Muscle of arm (tissue), 14 donors: ENCODE measurements around the gene PIK3AP1. TPM values are rescaled to one million over a fixed set of nuclear protein-coding genes. Genes with fewer than 3 reads are reported as not detected.
"Not testable (repeated sequence)": the region's sequence is repeated elsewhere in the genome, so short reads cannot be mapped to it uniquely, and the experiment has no call there.

Source experiments
- DNase-seq: peaks from one replicate; pipeline ENCODE4 v3.0.0-alpha.2; 2013
- long read RNA-seq, 11 donors: transcript quantifications; one replicate each; lab custom pipeline, GENCODE V29; 2026
- polyA plus RNA-seq, 12 donors: library from polyadenylated mRNA; unstranded; fragments of 120-200 nt; gene quantifications; one replicate each; pipeline ENCODE4 v1.2.1, GENCODE V29; 2013; ENCODE audit not compliant: insufficient read length in 12 of 12

The PIK3AP1 gene, protein sequence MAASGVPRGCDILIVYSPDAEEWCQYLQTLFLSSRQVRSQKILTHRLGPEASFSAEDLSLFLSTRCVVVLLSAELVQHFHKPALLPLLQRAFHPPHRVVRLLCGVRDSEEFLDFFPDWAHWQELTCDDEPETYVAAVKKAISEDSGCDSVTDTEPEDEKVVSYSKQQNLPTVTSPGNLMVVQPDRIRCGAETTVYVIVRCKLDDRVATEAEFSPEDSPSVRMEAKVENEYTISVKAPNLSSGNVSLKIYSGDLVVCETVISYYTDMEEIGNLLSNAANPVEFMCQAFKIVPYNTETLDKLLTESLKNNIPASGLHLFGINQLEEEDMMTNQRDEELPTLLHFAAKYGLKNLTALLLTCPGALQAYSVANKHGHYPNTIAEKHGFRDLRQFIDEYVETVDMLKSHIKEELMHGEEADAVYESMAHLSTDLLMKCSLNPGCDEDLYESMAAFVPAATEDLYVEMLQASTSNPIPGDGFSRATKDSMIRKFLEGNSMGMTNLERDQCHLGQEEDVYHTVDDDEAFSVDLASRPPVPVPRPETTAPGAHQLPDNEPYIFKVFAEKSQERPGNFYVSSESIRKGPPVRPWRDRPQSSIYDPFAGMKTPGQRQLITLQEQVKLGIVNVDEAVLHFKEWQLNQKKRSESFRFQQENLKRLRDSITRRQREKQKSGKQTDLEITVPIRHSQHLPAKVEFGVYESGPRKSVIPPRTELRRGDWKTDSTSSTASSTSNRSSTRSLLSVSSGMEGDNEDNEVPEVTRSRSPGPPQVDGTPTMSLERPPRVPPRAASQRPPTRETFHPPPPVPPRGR
- polyA plus RNA-seq = 1 to 10 TPM in 11 of 12 donors, not detected in 1; 1.5 to 7.3 (median 2.2) TPM
- long read RNA-seq, donor 1, partial matches to known transcripts = 14,325 of 14,325 reads
- long read RNA-seq, donor 1, other reads (novel, unspliced or antisense) = 0 of 14,325 reads
- long read RNA-seq, donor 2, full-length matches to known transcripts = 2 of 2 reads
- long read RNA-seq, donor 2, partial matches to known transcripts = 0 of 2 reads
- long read RNA-seq, donor 2, other reads (novel, unspliced or antisense) = 0 of 2 reads
- long read RNA-seq, donor 3 = 0 reads
- long read RNA-seq, donor 4, partial matches to known transcripts = 4,024 of 4,024 reads
- long read RNA-seq, donor 4, other reads (novel, unspliced or antisense) = 0 of 4,024 reads
- long read RNA-seq, donor 5 = 0 reads
- long read RNA-seq, donor 6 = 0 reads
- long read RNA-seq, donor 7 = 0 reads
- long read RNA-seq, donor 8 = 0 reads
- long read RNA-seq, donor 9 = 0 reads
- long read RNA-seq, donor 10, full-length matches to known transcripts = 1 of 1 reads
- long read RNA-seq, donor 10, partial matches to known transcripts = 0 of 1 reads
- long read RNA-seq, donor 10, other reads (novel, unspliced or antisense) = 0 of 1 reads
- long read RNA-seq, donor 11 = 0 reads

DNA sequence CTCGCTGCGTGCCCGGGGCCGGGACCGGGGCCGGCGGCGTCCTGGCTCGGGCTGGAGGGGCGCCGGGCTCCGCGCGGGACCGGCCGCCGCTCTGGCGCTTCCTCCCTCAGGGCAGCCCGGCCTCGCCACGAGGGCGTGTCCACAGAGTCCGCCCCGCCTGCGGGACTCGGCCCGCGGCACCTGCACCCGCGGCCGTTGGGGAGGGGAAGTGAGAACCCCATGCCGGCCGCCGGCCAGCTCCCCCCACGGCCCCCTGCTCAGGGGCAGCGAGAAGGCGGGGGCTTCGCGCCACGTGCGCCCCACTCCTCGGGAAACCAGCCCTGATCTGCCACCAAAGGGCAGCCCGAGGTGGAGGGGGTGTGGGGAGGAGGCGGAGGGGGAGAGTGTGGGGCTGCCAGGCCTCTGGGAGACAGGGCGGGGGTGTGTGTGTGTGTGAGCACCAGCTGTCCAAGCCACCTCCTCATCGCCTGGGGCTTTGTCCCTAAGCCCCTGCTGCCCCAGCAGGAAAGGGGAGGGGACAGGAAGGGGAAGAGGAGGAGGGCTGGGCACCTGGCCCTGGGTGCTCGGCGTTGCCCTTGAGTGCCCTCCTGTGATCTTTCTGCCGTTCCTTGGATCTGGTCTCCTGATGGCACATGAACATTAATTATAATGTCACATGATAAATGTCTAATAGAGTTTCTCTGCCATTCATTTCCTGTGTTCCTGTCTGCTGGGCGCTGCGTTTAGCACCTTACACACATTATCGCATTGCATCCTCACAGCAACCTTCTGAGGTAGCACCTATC lies at the start of gene PIK3AP1:
PIK3AP1 (minus strand) TSS at position 93 of the 785 bp plus-strand sequence. CDS start 120 bp downstream, outside the sequence.
- no peak for DNase-seq

DNA sequence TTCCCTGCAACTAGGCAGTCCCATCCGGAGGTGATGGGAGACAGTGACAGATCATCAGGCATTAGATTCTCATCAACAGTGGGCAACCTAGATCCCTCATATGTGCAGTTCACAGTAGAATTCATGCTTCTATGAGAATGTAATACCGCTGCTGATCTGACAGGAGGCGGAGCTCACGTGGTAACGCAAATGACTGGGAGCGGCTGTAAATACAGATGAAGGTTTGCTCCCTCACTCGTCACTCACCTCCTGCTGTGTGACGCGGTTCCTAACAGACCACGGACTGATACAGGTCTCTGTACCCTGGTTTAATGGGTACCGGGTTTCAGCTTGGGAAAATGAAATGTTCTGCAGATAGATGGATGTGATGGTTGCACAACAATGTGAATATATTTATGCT lies 47.8 kb upstream of the PIK3AP1 start:
- no peak for DNase-seq

DNA sequence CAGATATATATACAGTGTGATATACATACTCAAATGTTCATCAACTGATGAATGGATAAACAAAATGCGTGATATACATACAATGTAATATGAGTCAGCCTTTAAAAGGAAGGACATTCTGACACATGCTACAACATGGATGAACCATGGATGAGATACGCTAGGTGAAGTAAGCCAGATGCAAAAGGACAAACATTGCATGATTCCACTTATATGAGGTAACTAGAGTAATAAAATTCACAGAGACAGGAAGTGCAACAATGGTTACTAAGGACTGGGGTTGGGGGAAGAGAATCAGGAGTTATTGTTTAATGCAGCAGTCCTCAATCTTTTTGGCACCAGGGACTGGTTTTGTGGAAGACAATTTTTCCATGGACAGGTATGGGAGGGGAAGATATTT lies 47.3 kb upstream of the PIK3AP1 start:
- no peak for DNase-seq

DNA sequence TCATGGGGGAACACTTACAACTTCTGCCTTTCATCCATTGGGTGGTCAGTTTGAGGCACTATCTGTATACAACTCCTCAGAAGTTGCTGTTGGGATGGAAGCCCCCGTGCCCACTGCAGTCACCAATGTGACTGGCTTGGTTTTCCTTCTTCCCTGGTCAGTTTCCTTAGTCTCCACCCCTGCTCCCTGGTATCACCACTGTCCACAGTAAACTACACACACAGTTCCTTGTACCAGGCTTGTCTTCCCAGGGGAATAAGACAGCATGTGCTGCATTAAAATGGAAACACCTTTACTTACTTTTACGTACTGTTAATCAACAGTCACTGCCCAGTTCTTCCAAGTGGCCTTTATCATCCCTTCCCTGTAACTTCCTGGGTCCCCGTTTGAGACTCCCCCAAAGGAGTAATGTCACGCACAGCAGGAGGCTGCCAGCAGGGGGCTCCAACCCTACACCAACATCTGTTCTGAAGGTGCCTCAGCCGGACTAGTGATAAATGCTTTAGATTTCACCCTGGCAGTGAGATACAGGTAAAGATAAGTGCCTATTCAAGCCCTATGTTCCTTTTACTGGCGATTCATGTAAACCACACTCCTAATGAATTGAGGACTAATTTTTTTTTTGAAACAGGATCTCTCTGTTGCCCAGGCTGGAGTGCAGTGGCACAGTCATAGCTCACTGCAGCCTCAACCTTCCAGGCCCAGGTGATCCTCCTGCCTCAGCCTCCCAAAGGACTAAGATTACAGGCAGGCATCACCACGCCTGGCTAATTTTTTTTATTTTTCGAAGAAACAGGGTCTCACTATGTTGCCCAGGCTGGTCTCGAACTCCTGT lies 45.3 kb upstream of the PIK3AP1 start:
- DNase-seq = no peak

DNA sequence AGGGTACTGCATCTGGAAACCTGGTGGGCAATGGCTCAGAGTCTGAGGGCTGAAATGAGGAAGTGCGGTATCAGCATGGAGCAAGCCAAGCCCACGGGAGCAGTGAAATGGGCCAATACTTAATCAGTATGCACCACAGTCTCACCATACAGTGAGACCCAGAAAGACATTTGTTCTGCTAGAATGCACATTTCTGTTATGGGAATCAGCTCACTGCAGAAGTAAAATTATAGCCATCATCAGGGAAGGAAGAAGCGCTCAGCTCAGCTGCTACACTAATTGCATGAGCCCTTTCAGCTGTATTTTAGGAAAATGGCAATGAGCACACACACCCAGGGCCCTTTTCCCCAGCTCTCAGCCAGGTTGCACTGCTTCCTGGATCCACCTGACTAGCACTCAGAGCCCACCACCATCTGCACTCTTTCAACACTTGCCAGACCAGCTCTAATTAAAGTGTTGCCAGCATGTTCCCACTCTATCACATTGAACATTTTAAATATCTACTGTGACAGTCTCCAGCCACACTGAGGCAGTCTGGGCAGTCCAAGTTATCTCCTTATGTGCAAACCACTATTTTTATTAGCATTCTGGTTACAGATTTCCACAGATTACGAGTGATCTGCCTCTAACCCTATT lies 44.2 kb upstream of the PIK3AP1 start:
- no peak for DNase-seq

DNA sequence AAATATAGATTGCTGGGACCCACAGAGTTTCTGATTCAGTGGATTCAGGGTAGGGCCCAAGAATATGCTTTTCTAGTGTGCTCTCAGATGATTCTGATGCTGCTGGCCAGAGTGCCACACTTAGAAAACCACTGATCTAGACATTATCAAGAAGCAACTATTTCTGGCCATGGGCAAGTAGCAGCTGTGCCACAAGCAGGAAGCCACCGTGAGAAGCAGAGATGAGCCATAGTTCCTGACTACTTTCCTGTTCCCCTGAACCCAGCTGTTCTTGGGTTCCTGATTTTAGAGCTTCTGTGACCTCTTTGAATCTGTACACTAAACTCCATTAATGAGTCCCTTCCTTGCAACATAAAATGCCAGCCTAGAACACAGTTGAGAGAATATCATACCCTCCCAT lies 38.1 kb upstream of the PIK3AP1 start:
- DNase-seq = no peak

DNA sequence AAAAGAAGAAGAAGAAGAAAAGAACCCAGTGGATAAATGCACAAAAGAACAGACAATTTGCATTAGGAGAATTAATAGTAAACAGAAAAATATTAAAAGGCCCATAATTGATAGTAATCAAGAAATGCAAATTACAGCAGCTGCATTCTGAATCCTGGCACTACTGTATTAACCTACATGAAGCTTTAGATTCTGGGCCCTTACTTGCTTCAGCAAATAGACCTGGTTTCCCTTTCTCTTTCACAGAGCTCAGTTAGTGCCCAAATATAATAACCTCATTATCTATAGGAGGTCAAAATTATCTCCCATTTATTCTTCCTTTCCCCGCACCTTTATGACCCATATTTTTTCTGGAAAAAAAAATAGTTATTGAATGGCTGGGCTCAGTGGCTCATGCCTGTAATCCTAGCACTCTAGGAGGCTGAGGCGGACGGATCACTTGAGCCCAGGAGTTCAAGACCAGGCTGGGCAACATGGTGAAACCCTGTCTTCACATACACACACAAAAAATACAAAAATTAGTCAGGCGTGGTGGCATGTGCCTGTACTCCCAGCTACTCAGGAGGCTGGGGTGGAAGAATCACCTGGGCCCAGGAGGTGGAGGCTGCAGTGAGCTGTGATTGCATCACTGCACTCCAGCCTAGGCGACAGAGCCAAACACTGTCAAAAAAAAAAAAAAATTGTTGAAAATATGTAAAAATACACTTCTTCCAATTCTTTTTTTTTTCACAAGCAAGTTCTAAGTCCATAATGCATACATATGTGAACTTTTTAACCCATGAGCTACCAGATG lies 36.0 kb upstream of the PIK3AP1 start:
- DNase-seq = no peak

DNA sequence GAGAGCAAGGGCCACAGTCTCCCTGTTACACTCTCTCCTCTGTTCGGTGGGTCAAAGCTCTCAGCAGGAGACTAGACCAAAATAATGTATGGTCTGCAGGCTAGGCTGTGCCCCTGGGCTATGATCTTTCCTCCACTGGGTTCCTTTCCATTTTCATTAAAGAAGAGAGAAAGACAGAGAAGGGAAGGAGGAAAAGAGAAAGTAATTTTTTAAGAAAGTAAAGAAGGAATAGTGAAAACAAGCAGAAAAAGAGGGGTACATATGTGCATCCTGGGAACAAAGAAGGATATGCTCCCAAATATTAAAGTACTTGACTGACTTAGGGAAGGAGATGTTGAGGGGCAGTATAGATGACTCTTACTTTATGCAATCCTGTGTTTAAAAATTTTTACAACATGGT lies 33.6 kb upstream of the PIK3AP1 start:
- no peak for DNase-seq

DNA sequence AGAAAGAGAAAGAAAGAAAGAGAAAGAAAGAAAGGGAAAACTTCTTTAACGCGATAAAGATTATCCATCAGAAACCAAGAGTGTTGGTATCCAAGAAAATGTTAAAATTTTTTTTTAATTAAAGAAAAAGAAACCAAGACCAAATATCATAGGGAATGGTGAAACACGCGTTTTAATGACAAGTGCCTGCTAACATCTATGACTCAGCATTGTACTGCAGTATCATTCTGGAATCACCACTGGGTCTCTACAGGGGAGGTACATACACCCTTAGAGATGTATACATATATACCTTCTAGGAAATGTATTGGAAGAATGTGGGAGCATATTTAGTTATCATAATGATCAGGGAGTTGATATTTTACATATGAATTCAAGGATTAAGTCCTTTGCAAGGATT lies 32.1 kb upstream of the PIK3AP1 start:
- DNase-seq = no peak

DNA sequence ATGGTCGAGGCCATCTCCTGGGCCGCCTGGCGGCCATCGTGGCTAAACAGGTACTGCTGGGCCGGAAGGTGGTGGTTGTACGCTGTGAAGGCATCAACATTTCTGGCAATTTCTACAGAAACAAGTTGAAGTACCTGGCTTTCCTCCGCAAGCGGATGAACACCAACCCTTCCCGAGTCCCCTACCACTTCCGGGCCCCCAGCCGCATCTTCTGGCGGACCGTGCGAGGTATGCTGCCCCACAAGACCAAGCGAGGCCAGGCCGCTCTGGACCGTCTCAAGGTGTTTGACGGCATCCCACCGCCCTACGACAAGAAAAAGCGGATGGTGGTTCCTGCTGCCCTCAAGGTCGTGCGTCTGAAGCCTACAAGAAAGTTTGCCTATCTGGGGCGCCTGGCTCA lies 30.0 kb upstream of the PIK3AP1 start:
- DNase-seq = not testable (repeated sequence)

DNA sequence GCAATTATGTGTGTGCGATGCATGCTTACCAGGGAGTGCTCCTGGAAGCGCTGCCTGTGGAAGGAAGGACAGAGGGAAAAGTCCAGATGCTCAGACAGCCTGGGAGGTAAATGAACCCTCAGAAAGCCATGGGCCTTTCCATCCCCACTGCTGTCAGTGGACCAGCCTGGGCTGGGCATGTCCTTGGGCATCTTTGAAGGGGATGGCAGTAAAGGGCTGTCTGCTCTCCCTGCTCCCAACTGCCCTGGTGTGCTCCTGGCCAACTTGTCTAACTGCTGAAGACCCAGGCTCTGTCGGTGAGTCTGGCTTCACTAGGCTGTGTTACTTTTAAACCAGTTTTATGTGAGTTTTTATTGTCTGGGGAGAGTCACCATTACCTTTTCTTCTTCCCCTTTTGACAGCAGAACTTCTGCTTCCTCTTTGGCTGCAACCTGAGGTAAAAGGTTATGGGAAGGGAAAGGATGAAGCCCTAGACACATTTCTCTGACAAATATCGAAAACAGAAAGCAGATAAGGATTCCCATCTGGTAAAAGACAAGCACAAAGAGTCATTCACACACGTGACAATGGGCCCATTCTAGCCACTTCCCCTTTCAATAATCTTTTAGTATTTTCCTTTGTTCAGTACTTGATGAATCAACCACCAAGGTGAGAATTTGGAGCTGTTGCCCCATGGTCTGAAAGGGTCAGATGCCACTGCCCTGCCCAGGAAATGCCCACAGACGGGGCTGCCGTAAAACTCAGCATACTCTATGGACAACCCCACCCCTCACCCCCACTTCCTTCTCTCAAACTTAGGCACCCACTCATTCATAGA lies 27.6 kb upstream of the PIK3AP1 start:
- DNase-seq = no peak

DNA sequence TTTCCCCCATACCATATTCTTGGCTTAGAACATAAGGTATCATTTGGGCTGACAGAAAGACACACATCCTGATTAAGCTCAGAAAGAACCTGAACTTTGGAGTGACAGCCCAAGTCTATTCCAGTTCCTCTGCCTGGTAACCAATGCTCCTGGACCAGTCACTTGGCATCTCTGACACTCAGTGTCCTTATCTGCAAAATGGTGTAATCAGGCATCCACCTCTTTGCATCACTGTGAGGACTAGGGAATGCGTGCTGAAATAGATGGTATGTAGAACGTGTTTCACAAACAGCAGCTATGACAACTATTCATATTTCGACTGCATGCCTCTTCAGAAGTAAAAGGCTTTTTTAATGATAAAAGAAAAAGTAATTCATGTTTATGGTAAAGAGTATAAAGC lies 26.2 kb upstream of the PIK3AP1 start:
- no peak for DNase-seq

DNA sequence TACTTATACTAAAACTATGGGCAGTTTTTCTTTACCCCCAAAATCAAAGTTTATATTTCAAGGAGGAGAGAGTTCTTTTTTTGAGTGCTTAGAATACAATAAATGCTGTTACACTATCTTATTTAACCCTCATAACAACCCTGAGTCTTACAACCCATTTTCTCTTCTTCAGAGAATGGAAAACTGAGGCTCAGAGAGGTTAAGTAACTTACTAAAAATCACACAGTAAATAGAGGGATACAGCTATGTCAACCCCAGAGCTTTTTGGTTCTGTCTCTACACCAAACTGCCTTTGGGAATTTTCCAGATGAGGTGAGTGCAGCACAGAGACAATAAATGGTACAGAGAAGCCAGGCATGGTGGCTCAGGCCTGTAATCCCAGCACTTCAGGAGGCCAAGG lies 25.6 kb upstream of the PIK3AP1 start:
- DNase-seq = no peak

DNA sequence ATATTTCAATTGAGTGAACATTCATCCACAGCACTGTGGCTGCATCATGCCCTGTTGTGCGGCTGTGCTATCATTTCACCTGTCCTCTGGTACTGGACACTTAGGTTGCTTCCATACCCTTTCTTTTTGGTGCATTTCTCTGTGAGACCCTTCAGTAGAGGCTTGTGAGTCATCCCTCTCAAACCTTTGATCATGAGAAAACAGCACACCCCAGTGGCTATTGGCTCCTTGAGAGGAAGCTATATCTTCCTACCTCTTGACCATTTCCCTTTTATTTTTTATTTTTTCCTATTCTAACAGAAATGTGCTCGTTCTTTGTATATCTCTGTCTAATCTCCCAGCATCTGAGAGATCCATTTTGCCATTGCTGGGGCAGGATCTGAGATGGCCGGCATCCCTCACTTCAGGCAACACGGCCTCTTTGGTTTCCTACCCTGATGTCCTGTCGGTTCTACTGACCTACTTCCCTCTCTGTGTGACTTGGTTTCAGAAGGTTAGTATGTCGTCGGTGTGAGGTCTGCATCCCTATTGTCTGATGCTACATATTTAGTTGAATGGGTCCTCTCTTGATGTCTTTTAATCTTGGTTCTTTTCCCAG lies 23.8 kb upstream of the PIK3AP1 start:
- DNase-seq = no peak

DNA sequence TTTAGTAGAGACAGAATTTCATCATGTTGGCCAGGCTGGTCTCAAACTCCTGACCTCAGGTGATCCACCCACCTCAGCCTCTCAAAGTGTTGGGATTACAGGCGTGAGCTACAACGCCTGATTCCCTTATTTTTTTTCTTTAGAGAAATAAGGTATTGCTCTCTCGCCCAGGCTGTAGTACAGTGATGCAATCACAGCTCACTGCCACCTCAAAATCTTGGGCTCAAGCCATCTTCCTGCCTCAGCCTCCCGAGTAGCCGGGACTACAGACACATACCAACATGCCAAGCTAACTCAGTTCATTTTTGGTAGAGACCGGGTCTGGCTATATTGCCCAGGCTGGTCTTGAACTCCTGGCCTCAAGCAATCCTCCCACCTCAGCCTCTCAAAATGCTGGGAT lies 21.2 kb upstream of the PIK3AP1 start:
- not testable (repeated sequence) for DNase-seq

DNA sequence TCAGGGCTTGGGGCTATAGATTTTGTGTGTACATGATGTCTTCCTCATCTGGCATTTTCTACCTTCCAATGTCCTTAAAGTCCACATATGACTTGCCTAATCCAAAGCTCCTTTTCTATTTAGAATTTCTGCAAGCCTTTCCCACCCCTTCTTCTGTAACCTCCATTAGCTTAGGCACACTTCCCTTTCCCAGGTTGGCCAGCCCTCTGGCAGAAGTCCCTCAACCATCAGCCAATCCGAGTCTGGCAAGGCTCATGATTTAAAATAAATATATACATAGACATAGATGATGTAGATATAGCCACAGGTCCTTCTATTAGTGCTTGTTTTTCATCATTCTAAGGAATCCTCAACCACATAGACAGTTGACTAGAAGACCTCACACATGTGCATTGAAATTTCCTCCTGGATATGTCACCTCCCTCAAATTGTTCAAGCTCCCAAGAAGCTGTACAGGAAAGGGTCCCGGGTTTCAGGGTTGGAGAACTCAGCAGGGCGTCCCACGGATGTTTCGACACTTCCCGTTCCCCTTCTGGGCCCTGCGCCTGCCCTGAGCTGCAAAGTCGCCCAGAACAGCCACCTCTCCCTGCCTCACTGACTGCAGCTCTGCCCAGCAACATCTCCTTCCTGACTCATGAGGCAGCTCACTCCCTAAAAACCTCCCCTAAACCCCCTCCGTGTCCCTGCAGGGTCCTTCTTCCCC lies 20.4 kb upstream of the PIK3AP1 start:
- DNase-seq = no peak

DNA sequence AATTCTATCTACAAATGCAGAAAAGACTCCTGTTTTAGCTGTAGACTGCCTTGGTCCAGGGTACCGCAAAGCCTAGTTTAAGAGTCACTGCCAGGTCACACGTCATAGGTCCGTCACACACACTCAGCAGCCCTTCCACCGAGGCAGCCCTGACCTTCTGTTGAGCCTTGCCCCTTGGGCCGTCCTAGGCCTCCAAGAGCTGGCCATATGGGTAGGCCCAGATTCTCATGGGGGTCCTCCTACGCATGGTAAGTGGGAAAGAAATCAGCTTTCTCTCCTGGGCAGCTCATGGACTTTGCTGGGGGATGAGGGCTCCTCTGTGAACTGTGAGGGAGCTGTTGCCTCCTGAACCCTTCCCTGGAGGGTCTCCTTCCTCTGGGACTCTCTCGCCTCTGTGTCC lies 19.8 kb upstream of the PIK3AP1 start:
- DNase-seq = no peak
